GM20431 (cell line): ENCODE data around the gene CCSER1.
"Not testable (repeated sequence)": the region's sequence is repeated elsewhere in the genome, so short reads cannot be mapped to it uniquely, and the experiment has no call there.

Experiments used
- in situ Hi-C: fragments of 300-500 bp; cut with MseI, MboI; formaldehyde crosslinking; loops from one replicate; pipeline ENCODE4 v1.15.0; 2020; ENCODE audit warnings: low sequenced_read_pairs; ENCODE audit not compliant: unreplicated experiment

CCSER1 gene

GRCh38 chr4:90415116-90415515, 287.9 kb downstream of the CCSER1 start:
- in situ Hi-C loops = no loop called here

DNA sequence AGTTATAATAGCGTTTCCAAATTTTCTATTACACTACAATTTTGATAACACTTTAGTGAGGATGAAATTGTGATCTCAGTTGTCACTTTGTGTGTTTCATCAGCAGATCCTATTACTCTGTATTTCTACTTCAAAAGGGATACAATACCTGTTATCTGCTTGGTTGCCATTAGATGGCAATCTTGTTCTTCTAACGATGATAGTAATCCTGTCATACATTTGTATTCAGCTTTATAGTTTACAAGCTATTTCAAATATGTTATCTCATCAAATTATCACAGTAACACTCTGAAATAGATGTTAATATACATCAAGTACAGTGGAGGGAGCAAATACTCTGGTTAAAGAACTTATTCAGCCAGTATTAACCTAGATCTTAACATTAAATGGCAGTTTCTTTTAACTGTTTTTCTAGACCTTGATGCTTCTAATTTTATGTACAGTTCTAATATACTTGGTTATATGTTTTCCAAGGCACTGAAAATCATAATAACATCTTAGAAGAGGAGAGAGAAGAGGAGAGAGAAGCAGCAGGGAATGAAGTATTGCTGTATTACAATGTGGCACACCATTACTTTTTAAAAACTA, 292.0 kb downstream of the CCSER1 start:
- in situ Hi-C loops = no loop called here

DNA sequence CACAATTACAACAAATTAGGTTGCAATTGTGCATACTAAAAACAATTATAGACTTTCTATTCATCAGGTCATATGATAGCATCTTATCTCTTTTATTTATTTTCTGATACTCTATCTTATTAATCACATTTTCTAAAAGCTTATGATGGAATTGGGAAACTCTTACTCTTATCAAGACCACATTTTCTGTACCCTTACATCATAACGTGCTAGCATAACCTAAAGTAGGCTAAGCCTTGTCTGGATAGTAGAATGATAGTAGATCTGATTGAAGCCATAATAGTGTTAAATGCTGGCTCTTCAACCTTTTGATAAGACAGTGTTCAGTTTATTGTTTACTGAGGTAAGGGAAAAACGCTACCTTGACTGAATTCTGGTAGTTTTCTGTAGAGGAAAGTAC, 294.0 kb downstream of the CCSER1 start:
- in situ Hi-C loops = no loop called here

- in situ Hi-C loops = no loop called here
Measured at GRCh38 chr4:90425893-90426292, 298.7 kb downstream of the CCSER1 start.

GRCh38 chr4:90438522-90438921, 311.3 kb downstream of the CCSER1 start:
- in situ Hi-C loops = no loop called here

- in situ Hi-C loops = no loop called here
Measured at GRCh38 chr4:90441770-90442169, 314.6 kb downstream of the CCSER1 start.

DNA sequence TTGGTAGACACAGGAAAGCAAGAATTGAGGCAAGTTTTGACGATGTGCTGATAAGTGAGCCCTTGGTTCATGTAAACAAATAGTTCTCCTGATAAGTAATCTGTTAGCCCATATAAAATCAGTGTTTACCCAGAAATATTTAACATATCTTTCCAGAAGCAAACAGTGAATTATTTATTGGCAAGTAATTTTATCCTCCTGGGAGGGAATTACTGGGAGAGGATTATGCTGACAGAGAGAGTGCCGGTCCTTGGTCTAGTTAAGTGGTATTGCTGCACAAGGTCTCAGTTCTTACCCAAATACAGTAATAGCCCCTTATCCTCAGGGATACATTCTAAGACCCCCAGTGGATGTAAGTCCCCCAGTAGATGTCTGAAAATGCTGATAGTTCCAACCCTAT, 315.4 kb downstream of the CCSER1 start:
- in situ Hi-C loops = no loop called here

GRCh38 chr4:90443231-90443630, 316.0 kb downstream of the CCSER1 start:
- in situ Hi-C loops = no loop called here

- in situ Hi-C loops = no loop called here
Measured at GRCh38 chr4:90444904-90445303, 317.7 kb downstream of the CCSER1 start.

GRCh38 chr4:90445380-90445779, 318.2 kb downstream of the CCSER1 start:
- in situ Hi-C loops = no loop called here

GRCh38 chr4:90449626-90450025, 322.4 kb downstream of the CCSER1 start:
- in situ Hi-C loops = no loop called here

- in situ Hi-C loops = no loop called here
Measured at GRCh38 chr4:90456891-90457290, 329.7 kb downstream of the CCSER1 start.

DNA sequence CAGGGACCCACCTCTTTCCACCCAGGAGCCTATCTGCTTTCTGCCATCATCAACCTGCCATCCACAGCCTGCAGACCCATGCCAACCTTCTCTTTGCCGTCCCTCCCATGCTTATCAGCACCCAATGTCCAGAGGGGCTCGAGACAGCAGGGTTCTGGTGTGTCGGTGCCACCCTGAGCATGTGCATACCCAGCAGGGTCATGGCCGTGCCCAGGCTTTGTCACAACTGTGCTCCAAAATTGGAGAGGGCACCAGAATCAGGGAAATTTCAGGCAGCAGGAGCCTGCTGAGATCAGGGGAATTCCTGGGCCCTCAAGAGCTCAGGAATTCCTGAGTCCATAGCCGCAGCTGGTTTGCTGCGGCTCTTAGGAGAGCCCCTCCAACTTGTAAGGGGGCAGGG, 330.6 kb downstream of the CCSER1 start:
- in situ Hi-C loops = no loop called here

- in situ Hi-C loops = no loop called here
Measured at GRCh38 chr4:90458576-90458975, 331.4 kb downstream of the CCSER1 start.

- in situ Hi-C loops = no loop called here
Measured at GRCh38 chr4:90474484-90474883, 347.3 kb downstream of the CCSER1 start.

DNA sequence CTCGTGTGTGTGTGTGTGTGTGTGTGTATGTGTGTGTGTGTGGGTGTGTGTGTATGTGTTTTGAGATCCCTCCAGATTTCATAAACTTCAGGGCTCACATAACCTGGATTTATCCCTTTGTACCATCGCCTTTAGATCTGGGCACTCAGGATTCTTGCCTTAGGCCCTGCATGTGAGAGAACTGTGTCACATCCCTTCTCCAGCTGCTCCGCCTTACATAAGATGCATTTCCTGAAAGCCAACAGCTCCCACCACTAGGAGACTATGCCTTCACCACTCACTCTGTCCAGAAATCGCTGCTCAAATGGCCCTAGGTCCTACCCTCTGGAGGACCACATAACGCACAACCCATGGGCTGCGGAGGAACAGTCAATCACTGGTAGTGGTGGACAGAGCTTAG, 348.8 kb downstream of the CCSER1 start:
- in situ Hi-C loops = no loop called here

DNA sequence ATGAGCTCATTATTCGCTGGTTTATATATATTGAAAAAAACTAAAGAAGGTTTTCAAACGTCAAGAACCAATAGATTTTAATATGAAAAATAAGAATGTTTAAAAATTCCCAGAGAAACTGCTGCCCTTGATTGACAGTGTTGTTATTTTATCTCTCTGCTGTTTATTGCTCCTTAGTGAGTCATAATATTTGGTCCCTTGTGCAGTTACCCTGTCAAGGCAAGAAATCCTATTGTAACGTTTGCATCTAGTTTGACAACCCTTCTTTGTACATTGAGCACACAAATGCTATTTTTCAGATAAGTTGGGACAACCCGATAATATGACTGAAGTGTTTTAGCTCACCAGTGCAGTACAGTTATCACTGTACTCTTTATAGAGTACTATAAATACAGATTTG, 349.4 kb downstream of the CCSER1 start:
- in situ Hi-C loops = no loop called here

GRCh38 chr4:90484894-90485293, 357.7 kb downstream of the CCSER1 start:
- in situ Hi-C loops = not testable (repeated sequence)

DNA sequence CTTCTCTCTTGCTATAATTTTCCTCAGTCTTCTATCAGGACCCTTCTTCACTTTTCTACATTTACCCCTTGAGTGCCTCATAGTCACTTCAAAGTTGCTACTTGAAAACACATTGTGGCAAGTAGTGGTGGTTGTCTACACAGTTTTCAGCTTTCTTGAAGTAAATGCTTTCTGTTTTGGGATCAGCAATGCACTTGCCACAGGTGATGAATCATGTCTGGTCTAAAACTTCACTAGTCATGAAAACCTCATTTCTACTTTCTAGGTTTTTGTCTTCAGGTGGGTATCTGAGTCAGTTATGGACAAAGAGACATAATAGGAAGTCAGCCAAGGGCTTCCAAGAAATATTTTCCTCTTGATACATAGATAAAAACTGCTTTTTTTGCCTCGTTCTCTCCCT, 359.2 kb downstream of the CCSER1 start:
- in situ Hi-C loops = no loop called here

GRCh38 chr4:90495211-90495610, 368.0 kb downstream of the CCSER1 start:
- in situ Hi-C loops = no loop called here

DNA sequence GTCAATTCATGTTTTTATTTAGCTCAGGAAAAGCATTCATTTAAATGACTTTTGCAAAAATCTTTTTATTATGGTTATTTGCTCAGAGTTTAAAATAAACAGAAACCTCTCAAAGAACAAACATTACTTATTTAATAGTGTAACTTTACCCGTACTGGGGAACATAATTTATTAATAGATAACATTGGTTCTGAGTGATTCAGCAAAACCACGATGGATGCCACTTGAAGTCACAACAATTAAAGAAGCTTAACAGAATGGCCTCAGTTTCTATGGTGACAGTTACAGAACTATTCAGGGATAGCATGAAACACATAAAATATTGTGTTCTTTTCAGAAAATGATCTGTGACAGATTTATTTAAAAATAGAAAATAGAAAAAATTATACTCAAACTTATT, 368.7 kb downstream of the CCSER1 start:
- in situ Hi-C loops = no loop called here

GRCh38 chr4:90498175-90498574, 371.0 kb downstream of the CCSER1 start:
- in situ Hi-C loops = no loop called here

DNA sequence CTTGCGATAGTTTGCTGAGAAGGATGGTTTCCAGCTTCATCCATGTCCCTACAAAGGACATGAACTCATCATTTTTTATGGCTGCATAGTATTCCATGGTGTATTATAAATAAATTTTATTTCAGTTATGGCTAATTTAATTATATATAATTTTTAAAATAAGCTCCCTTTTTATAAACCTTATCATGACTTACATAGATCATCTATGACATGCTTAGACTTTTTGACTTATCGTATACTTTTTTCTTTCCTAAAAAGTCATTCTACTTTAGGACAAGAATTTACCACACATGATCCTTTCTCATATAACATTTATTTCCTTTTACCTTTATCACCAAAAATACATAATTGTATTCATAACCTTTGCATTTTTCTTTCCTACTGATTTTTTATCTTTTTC, 376.5 kb downstream of the CCSER1 start:
- in situ Hi-C loops = no loop called here
